Measurements from ENCODE around the gene TRIM33. TPM values are rescaled to one million over a fixed set of nuclear protein-coding genes. Genes with fewer than 3 reads are reported as not detected.
"Not testable (repeated sequence)": the region's sequence is repeated elsewhere in the genome, so short reads cannot be mapped to it uniquely, and the experiment has no call there.

The TRIM33 gene
- total RNA-seq, 1 experiment from 2014 or later, result 53.8 TPM

DNA sequence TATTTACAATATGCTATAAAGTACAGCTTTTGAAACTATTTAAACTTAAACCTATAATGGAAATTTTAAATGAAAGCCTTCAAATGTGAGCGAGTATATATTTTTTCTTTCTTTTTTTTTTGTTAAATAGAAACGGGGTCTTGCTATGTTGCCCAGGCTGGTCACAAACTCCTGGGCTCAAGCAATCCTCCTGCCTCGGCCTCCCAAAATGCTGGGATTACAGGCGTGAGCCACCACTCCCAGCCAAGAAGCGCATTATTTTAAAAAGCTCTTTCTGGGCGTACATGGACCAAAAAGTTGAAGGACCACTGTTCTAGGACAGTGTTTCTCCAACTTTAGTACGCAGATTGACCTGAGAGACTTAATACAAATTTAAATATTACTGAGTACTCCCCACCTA is 87.5 kb downstream of the TRIM33 start:
- Histone ChIP-seq H3K27ac (ENCODE audit: insufficient read length, low read depth, low read length) (no peak overlapping the region), H3K4me2 (ENCODE audit: insufficient read depth, insufficient read length, low read length) (no peak overlapping the region), H2BK20ac (ENCODE audit: low read depth, low read length, poor library complexity, severe bottlenecking) (no peak overlapping the region), H3K9ac (ENCODE audit: extremely low read depth, insufficient read length, low read length) (no peak overlapping the region), H3K23ac (ENCODE audit: insufficient read length, low read depth, low read length) (no peak overlapping the region), H2BK12ac (ENCODE audit: insufficient read length, low read depth, low read length) (no peak overlapping the region), H3K79me2 (ENCODE audit: insufficient read depth, low read length) (no peaks in the 10 kb centered on the region), H3K9me3 (ENCODE audit: control insufficient read depth, low read depth, low read length) (no peaks in the 10 kb centered on the region), H3K4ac (ENCODE audit: low read depth, low read length) (no peak overlapping the region), H3K27me3 (ENCODE audit: insufficient read depth, low read length) (no peaks in the 10 kb centered on the region), H2BK5ac (ENCODE audit: insufficient read length, low read length) (no peak overlapping the region), H2AFZ (ENCODE audit: low read length) (no peak overlapping the region), H3K4me1 (ENCODE audit: insufficient read depth, low read length) (no peaks in the 10 kb centered on the region), H2BK120ac (ENCODE audit: low read depth, low read length, poor library complexity, severe bottlenecking) (no peak overlapping the region), H3K56ac (ENCODE audit: insufficient read length, low read depth, low read length) (no peak overlapping the region), H4K91ac (ENCODE audit: insufficient read length, low read depth, low read length) (no peak overlapping the region), H3K18ac (ENCODE audit: insufficient read length, low read depth, low read length) (no peak overlapping the region), H3T11ph (ENCODE audit: low read length) (no peak overlapping the region), H4K20me1 (ENCODE audit: control insufficient read depth, insufficient read depth, insufficient read length) (no peaks in the 10 kb centered on the region), H3K14ac (ENCODE audit: insufficient read depth, low read length) (no peak overlapping the region), H3K79me1 (ENCODE audit: insufficient read depth, low read depth, low read length, poor library complexity, severe bottlenecking) (no peaks in the 10 kb centered on the region), H2BK15ac (ENCODE audit: low read depth, low read length) (no peak overlapping the region), H3K23me2 (ENCODE audit: insufficient read length, low read depth, low read length, poor library complexity, severe bottlenecking) (no peaks in the 10 kb centered on the region), H2AK5ac (ENCODE audit: insufficient read length, low read length) (no peak overlapping the region), H4K5ac (ENCODE audit: insufficient read length, low read depth, low read length) (no peak overlapping the region), H4K8ac (replicated peaks; ENCODE audit: insufficient read length, low read depth, low read length) (no peak overlapping the region)
- Mint-ChIP-seq H3K4me3 (no peak overlapping the region), H3K27ac (no peak overlapping the region), H3K4me1 (no peaks in the 10 kb centered on the region; a peak in 1 of 4 replicates), H3K27me3 (ENCODE audit: low read depth) (no peaks in the 10 kb centered on the region), H3K36me3 (ENCODE audit: insufficient read depth in 1 of 3, low read depth in 3 of 3) (peaks cover 55 to 84% (median 75%) of the 10 kb centered on the region in 3 experiments; a peak in 6 of 7 replicates), H3K9me3 (no peaks in the 10 kb centered on the region)
- no peak for DNase-seq
- WGBS (ENCODE audit: extremely low coverage, insufficient read length, low lambda C conversion rate), result no CpG with 5 or more reads among the region's 7 CpGs
- TF ChIP-seq, protein P1, sequence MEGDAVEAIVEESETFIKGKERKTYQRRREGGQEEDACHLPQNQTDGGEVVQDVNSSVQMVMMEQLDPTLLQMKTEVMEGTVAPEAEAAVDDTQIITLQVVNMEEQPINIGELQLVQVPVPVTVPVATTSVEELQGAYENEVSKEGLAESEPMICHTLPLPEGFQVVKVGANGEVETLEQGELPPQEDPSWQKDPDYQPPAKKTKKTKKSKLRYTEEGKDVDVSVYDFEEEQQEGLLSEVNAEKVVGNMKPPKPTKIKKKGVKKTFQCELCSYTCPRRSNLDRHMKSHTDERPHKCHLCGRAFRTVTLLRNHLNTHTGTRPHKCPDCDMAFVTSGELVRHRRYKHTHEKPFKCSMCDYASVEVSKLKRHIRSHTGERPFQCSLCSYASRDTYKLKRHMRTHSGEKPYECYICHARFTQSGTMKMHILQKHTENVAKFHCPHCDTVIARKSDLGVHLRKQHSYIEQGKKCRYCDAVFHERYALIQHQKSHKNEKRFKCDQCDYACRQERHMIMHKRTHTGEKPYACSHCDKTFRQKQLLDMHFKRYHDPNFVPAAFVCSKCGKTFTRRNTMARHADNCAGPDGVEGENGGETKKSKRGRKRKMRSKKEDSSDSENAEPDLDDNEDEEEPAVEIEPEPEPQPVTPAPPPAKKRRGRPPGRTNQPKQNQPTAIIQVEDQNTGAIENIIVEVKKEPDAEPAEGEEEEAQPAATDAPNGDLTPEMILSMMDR (conservative IDR thresholded peaks at IDR 0.05), result no peak

DNA sequence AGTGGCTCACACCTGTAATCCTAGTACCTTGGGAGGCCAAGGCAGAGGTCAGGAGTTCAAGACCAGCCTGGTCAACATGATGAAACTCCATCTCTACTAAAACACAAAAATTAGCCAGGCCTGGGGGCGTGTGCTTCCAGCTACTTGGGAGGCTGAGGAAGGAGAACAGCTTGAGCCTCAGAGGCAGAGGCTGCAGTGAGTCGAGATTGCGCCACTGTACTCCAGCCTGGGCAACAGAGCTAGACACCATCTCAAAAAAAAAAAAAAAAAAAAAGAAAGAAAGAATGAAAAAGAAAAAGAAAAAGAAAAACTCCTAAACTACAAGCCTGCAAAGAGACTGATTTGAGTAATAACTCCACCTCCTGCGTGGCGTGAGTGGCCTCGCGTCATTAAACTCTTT is 92.1 kb downstream of the TRIM33 start:
- DNase-seq; H4K20me1 ChIP-seq (ENCODE audit: control insufficient read depth, insufficient read depth, insufficient read length); H4K91ac ChIP-seq (ENCODE audit: insufficient read length, low read depth, low read length); H2BK15ac ChIP-seq (ENCODE audit: low read depth, low read length); H3K79me2 ChIP-seq (ENCODE audit: insufficient read depth, low read length); H2BK12ac ChIP-seq (ENCODE audit: insufficient read length, low read depth, low read length); H3K27me3 Mint-ChIP-seq (ENCODE audit: low read depth); H3T11ph ChIP-seq (ENCODE audit: low read length); H3K4ac ChIP-seq (ENCODE audit: low read depth, low read length); H3K4me1 ChIP-seq (ENCODE audit: insufficient read depth, low read length); H3K79me1 ChIP-seq (ENCODE audit: insufficient read depth, low read depth, low read length, poor library complexity, severe bottlenecking); H2BK5ac ChIP-seq (ENCODE audit: insufficient read length, low read length); H4K8ac ChIP-seq (replicated peaks; ENCODE audit: insufficient read length, low read depth, low read length); H3K23me2 ChIP-seq (ENCODE audit: insufficient read length, low read depth, low read length, poor library complexity, severe bottlenecking); H2AFZ ChIP-seq (ENCODE audit: low read length); H3K9ac ChIP-seq (ENCODE audit: extremely low read depth, insufficient read length, low read length); H3K56ac ChIP-seq (ENCODE audit: insufficient read length, low read depth, low read length); H3K27me3 ChIP-seq (ENCODE audit: insufficient read depth, low read length); H2BK20ac ChIP-seq (ENCODE audit: low read depth, low read length, poor library complexity, severe bottlenecking); H3K9me3 Mint-ChIP-seq; H3K27ac ChIP-seq (ENCODE audit: insufficient read length, low read depth, low read length); H3K18ac ChIP-seq (ENCODE audit: insufficient read length, low read depth, low read length); H3K9me3 ChIP-seq (ENCODE audit: control insufficient read depth, low read depth, low read length); H3K4me3 Mint-ChIP-seq; H3K4me1 Mint-ChIP-seq; H3K27ac Mint-ChIP-seq; H2AK5ac ChIP-seq (ENCODE audit: insufficient read length, low read length); H2BK120ac ChIP-seq (ENCODE audit: low read depth, low read length, poor library complexity, severe bottlenecking); H3K23ac ChIP-seq (ENCODE audit: insufficient read length, low read depth, low read length); H4K5ac ChIP-seq (ENCODE audit: insufficient read length, low read depth, low read length); H3K4me2 ChIP-seq (ENCODE audit: insufficient read depth, insufficient read length, low read length); H3K14ac ChIP-seq (ENCODE audit: insufficient read depth, low read length): not testable (repeated sequence)
- peaks cover 40 to 69% (median 54%) of the 10 kb centered on the region in 3 experiments; a peak in 6 of 7 replicates for H3K36me3 Mint-ChIP-seq (ENCODE audit: insufficient read depth in 1 of 3, low read depth in 3 of 3)
- no CpG with 5 or more reads among the region's 7 CpGs for WGBS (ENCODE audit: extremely low coverage, insufficient read length, low lambda C conversion rate)

Data from H9 (cell line).